Ovary (tissue), 9 donors: ENCODE data around the gene CFAP45. TPM values are rescaled to one million over a fixed set of nuclear protein-coding genes. Genes with fewer than 3 reads are reported as not detected.

ENCODE experiments used
- DNase-seq, 5 donors: peaks; one replicate each; pipeline ENCODE4 v3.0.0-alpha.2; 2019 to 2020
- H3K27ac ChIP-seq, 2 donors: fragments of 200-600 bp; one replicate each; pipeline versions ENCODE4 v1.5.1 to v1.8.0; 2019 to 2022
- H3K27me3 ChIP-seq: fragments of 200-600 bp; one replicate; pipeline ENCODE4 v1.8.0; 2022
- H3K36me3 ChIP-seq: fragments of 200-600 bp; sonication (generic); one replicate; pipeline ENCODE4 v1.5.1; 2019
- H3K4me1 ChIP-seq: one replicate; pipeline ENCODE4 v1.8.1; 2013; ENCODE audit warnings: mild to moderate bottlenecking, moderate library complexity; ENCODE audit not compliant: insufficient read depth
- H3K4me3 ChIP-seq: fragments of 200-600 bp; sonication (generic); one replicate; pipeline ENCODE4 v1.5.1; 2017
- H3K9me3 ChIP-seq, 2 donors: fragments of 200-600 bp in 1 of 2; sonication (generic) in 1 of 2; one replicate each; pipeline versions ENCODE4 v1.5.1 to v1.8.1; 2013 to 2019; ENCODE audit warnings: mild to moderate bottlenecking in 1 of 2, moderate library complexity in 1 of 2
- CTCF ChIP-seq, 3 donors: fragments of 450-650 bp in 2 of 3; fragments of 200-600 bp in 1 of 3; IDR thresholded peaks; one replicate each; pipeline versions ENCODE4 v1.5.1 to v1.8.0; 2016 to 2022; ENCODE audit warnings: antibody characterized with exemption in 3 of 3, mild to moderate bottlenecking in 1 of 3
- EP300 ChIP-seq: sonication (generic); formaldehyde crosslinking; IDR thresholded peaks from one replicate; pipeline ENCODE4 v1.6.1; 2017; ENCODE audit warnings: antibody characterized with exemption
- POLR2A ChIP-seq: fragments of 450-650 bp; IDR thresholded peaks from one replicate; pipeline ENCODE4 v1.6.1; 2017; ENCODE audit warnings: antibody characterized with exemption, mild to moderate bottlenecking, moderate library complexity
- WGBS, 3 donors: extraction: QIAGEN DNeasy Blood & Tissue Kit in 1 of 3; methylation state at CpG; one replicate each; pipeline versions ENCODE4 v1.1.5 to v1.1.7; 2013 to 2017; 5-methylcytosine and 5-hydroxymethylcytosine counted together
- intact Hi-C, 4 donors: fragments of 100-400 bp; cut with DNase I; formaldehyde crosslinking; loops; one replicate each; pipeline versions ENCODE4 v1.11.0 to v1.15.1; 2022 to 2023
- polyA plus RNA-seq, 2 donors: library from polyadenylated mRNA; stranded (reverse); fragments of 200-250 nt in 1 of 2; fragments of 350-450 nt in 1 of 2; fragmentation: Illumina TruSeq in 1 of 2; extraction: RNeasy Lipid Tissue Mini Kit (QIAGEN cat#74804) in 1 of 2; gene quantifications; one replicate each; pipeline ENCODE4 v1.2.3, GENCODE V29; 2013 to 2014
- total RNA-seq, 7 donors: library from RNA; depleted of rRNA in 2 of 7; stranded (reverse); fragments of >200 nt in 2 of 7; fragmentation: NEBNext Ultra II Directional in 3 of 7; extraction: Animal tissue kit (Norgen Biotek cat#: 25700) in 3 of 7; gene quantifications; one replicate each; pipeline versions ENCODE4 v1.1.0 to v1.2.4, GENCODE V29; 2016 to 2023
- donor health status: DM: no; HTN: no; CAD: no; lungs with moderate emphysema.
- donor health status: DM: no; HTN: no; CAD: no.
- donor health status: Bipolar disorder and iron deficiency.
- donor health status: DM: yes; HTN: yes; CAD: no.
- donor health status: DM: no; HTN: no; CAD: no.
- donor health status: DM: yes; HTN: yes; CAD: no.

The CFAP45 gene
- total and polyA plus RNA-seq, 9 donors = 0.30 to 16.7 (median 1.4) TPM

GRCh38 chr1:159927211-159927848 is 27.4 kb upstream of the CFAP45 start:
- Histone ChIP-seq H3K36me3 (no peaks in the 10 kb centered on the region), H3K27ac (no peak overlapping the region), H3K9me3 (no peaks in the 10 kb centered on the region), H3K4me3 (no peak overlapping the region), H3K27me3 (no peaks in the 10 kb centered on the region), H3K4me1 (peaks cover 13% of the 10 kb centered on the region)
- no peak for DNase-seq
- intact Hi-C loops = loop anchor here in 2 of 4 donors (10.0 kb wide), 2 partner anchors 73 to 1467 kb away; no protein-coding TSS in a partner anchor
- 89 to 93% (median 91%) methylated on average over 15 to 16 of the region's 16 CpGs for WGBS, 3 donors
- no peak for TF ChIP-seq EP300
- no peak for TF ChIP-seq CTCF (IDR thresholded peaks at IDR 0.05)
- TF ChIP-seq POLR2A = no peak

GRCh38 chr1:159925719-159926078 is 25.7 kb upstream of the CFAP45 start:
- no peaks in the 10 kb centered on the region for H3K27me3 ChIP-seq
- peak overlapping the region; percentile 91 for H3K4me3 ChIP-seq
- intact Hi-C loops = loop anchor here in 2 of 4 donors (10.0 kb wide), 2 partner anchors 71 to 1469 kb away; no protein-coding TSS in a partner anchor
- H3K4me1 ChIP-seq = peaks cover 20% of the 10 kb centered on the region
- peak overlapping the region; percentile 24 to 94 for H3K27ac ChIP-seq
- TF ChIP-seq CTCF (IDR thresholded peaks at IDR 0.05) (no peak), EP300 (no peak), POLR2A (no peak)
- H3K9me3 ChIP-seq = no peaks in the 10 kb centered on the region
- DNase-seq = peak in 3 of 5 donors; percentile 30 to 51 (median 46)
- H3K36me3 ChIP-seq = no peaks in the 10 kb centered on the region
- 4 to 5% (median 4%) methylated on average over 6 to 7 of the region's 7 CpGs for WGBS, 3 donors

- H3K36me3 ChIP-seq = no peaks in the 10 kb centered on the region
- H3K27me3 ChIP-seq = no peaks in the 10 kb centered on the region
- intact Hi-C loops = loop anchor here in 3 of 4 donors (5.0 to 10.0 kb wide), 3 partner anchors 63 to 1470 kb away; partner anchors contain the start of gene VSIG8 (in 1 of the 3)
- H3K27ac ChIP-seq = peak within 1 kb of the TSS; percentile 80 to 94
- WGBS, 3 donors = 0 to 1% (median 0%) methylated on average over 53 to 58 of the region's 58 CpGs
- H3K4me3 ChIP-seq = peak within 1 kb of the TSS; percentile 91
- peak; percentile 88 to 93 (median 90) for DNase-seq
- peak in 1 of 3 donors; percentile 45 for TF ChIP-seq CTCF (IDR thresholded peaks at IDR 0.05)
- TF ChIP-seq EP300 = no peak
- TF ChIP-seq POLR2A = peak; percentile 93
- H3K4me1 ChIP-seq = peaks cover 20% of the 10 kb centered on the region
- H3K9me3 ChIP-seq = no peaks in the 10 kb centered on the region
These were observed 25.1 kb upstream of the CFAP45 start, which contains the start of gene TAGLN2 for GRCh38 chr1:159924791-159925718. TAGLN2 (minus strand) TSS chr1:159925507; CDS start chr1:159920509, 4,998 bp downstream.

GRCh38 chr1:159924025-159924790 is 24.2 kb upstream of the CFAP45 start:
- intact Hi-C loops = loop anchor here in 3 of 4 donors (5.0 to 10.0 kb wide), 3 partner anchors 62 to 1471 kb away; partner anchors contain the start of gene VSIG8 (in 1 of the 3)

More at GRCh38 chr1:159924025-159924790, 24.2 kb upstream of the CFAP45 start:
- Histone ChIP-seq H3K9me3 (no peaks in the 10 kb centered on the region), H3K4me1 (peaks cover 20% of the 10 kb centered on the region), H3K27me3 (no peaks in the 10 kb centered on the region), H3K36me3 (no peaks in the 10 kb centered on the region), H3K27ac (peak overlapping the region; percentile 80 to 94), H3K4me3 (peak overlapping the region; percentile 91)
- WGBS, 3 donors = 1 to 2% (median 1%) methylated on average over 30 to 31 of the region's 31 CpGs
- DNase-seq = peak; percentile 91 to 95 (median 94)
- TF ChIP-seq POLR2A = no peak
- peak; percentile 59 for TF ChIP-seq EP300
